ENCODE results near the gene KCNK7. TPM values are rescaled to one million over a fixed set of nuclear protein-coding genes. Genes with fewer than 3 reads are reported as not detected.

The KCNK7 gene
- total RNA-seq, 1 experiment from 2014 or later: 0.13 TPM

DNA sequence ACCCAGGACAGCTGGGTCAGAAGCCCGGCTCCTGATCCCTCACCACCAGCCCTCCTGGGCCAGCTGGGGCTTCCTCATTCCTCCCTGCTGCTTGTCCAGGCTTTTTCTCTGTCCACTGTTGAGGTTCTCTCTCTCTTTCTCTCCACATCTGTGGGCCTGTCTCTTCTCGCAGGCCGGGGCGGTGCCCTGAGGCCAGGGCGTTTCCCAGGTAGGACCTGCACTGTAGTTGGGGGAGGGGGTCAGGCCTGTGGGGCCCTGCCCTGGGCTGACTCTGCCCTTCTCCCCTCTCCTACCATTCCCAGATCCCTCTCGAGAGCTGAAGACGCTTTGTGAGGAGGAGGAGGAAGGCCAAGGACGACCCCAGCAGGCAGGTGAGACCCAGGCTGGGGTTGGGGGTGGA is 14.8 kb downstream of the KCNK7 start:
- peaks cover 58% of the 10 kb centered on the region for H3K36me3 ChIP-seq
- H3K27ac ChIP-seq: no peak overlapping the region
- H3K4me3 ChIP-seq: no peak overlapping the region
- no peak for DNase-seq (ENCODE audit: low read depth in 1 of 2, low spot score in 2 of 2)
- H3K4me1 ChIP-seq (replicated peaks): peaks cover 29% of the 10 kb centered on the region
- H3K27me3 ChIP-seq (replicated peaks): no peaks in the 10 kb centered on the region
- no peaks in the 10 kb centered on the region for H3K9me3 ChIP-seq (replicated peaks)

GRCh38 chr11:65580031-65580692 is 15.4 kb downstream of the KCNK7 start:
- DNase-seq (ENCODE audit: low read depth in 1 of 2, low spot score in 2 of 2): no peak
- H3K9me3 ChIP-seq (replicated peaks): no peaks in the 10 kb centered on the region
- peaks cover 58% of the 10 kb centered on the region for H3K36me3 ChIP-seq
- H3K27me3 ChIP-seq (replicated peaks): no peaks in the 10 kb centered on the region
- H3K4me3 ChIP-seq: no peak overlapping the region
- H3K27ac ChIP-seq: no peak overlapping the region
- peaks cover 35% of the 10 kb centered on the region for H3K4me1 ChIP-seq (replicated peaks)

DNA sequence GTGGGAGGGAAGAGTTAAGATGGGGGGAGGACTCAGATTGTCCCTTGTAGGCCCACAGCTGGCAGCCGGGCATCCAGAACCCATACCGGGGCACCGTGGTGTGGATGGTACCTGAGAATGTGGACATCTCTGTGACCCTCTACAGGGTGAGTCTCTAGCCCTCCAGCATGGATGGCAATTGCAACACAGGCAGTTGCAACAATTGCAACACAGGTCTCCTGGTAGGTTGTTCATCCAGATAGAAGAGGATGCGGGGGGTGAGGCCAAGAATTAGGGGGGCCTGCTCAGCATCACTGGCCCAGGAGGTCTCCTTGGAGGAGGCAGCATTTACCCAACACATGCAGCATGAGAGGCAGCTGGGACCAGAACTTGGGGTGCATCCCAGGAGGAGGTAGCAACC is 16.3 kb downstream of the KCNK7 start:
- peaks cover 57% of the 10 kb centered on the region for H3K36me3 ChIP-seq
- H3K4me3 ChIP-seq: no peak overlapping the region
- no peak for DNase-seq (ENCODE audit: low read depth in 1 of 2, low spot score in 2 of 2)
- H3K9me3 ChIP-seq (replicated peaks): no peaks in the 10 kb centered on the region
- H3K27me3 ChIP-seq (replicated peaks): no peaks in the 10 kb centered on the region
- no peak overlapping the region for H3K27ac ChIP-seq
- peaks cover 36% of the 10 kb centered on the region for H3K4me1 ChIP-seq (replicated peaks)

GRCh38 chr11:65578667-65579066 is 16.9 kb downstream of the KCNK7 start:
- H3K4me1 ChIP-seq (replicated peaks): peaks cover 37% of the 10 kb centered on the region
- H3K27me3 ChIP-seq (replicated peaks): no peaks in the 10 kb centered on the region
- no peak for DNase-seq (ENCODE audit: low read depth in 1 of 2, low spot score in 2 of 2)
- H3K36me3 ChIP-seq: peaks cover 54% of the 10 kb centered on the region
- H3K4me3 ChIP-seq: no peak overlapping the region
- no peak overlapping the region for H3K27ac ChIP-seq
- H3K9me3 ChIP-seq (replicated peaks): no peaks in the 10 kb centered on the region

DNA sequence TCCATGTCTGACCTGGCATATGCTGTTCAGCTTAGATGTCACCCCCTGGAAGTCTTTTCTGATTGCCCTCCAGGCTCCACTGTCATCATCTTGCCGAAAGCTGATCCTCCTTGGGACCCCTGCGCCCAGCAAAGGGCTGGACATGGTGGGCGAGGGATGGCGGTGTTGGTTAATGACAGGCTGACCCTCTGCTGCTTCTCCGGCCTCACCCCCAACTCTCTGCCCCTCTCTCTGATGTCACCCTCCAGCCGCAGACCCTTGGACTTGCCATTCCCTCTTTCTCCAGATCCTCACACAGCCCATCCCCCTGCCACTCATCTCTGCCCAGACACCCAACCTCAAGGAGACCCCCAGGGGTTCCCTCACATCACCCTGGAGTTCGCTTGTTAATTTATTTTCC is 17.5 kb downstream of the KCNK7 start:
- Histone ChIP-seq H3K4me1 (replicated peaks) (peaks cover 43% of the 10 kb centered on the region), H3K4me3 (no peak overlapping the region), H3K27ac (no peak overlapping the region)

DNA sequence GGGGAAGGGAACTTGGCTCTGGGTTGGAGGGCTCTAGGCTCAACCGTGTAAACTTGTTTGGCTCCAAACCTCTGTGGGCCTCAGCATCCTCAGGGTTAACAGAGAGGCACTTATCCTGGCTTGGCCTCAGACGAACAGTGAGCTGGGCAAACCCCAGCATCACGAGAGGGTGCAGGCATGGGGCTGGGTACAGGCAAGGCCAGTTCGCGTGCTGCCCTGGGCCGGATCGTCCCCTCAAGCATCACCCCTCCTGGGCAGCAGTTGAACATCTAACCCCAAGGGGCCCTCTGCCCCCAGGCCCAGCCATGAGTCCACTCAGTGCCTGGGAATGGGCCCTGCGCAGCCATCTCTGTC is 17.9 kb downstream of the KCNK7 start:
- H3K4me3 ChIP-seq: no peak overlapping the region

More for the DNA sequence above, 17.5 kb downstream of the KCNK7 start:
- no peaks in the 10 kb centered on the region for H3K27me3 ChIP-seq (replicated peaks)
- no peaks in the 10 kb centered on the region for H3K9me3 ChIP-seq (replicated peaks)
- peaks cover 54% of the 10 kb centered on the region for H3K36me3 ChIP-seq
- no peak for DNase-seq (ENCODE audit: low read depth in 1 of 2, low spot score in 2 of 2)

DNA sequence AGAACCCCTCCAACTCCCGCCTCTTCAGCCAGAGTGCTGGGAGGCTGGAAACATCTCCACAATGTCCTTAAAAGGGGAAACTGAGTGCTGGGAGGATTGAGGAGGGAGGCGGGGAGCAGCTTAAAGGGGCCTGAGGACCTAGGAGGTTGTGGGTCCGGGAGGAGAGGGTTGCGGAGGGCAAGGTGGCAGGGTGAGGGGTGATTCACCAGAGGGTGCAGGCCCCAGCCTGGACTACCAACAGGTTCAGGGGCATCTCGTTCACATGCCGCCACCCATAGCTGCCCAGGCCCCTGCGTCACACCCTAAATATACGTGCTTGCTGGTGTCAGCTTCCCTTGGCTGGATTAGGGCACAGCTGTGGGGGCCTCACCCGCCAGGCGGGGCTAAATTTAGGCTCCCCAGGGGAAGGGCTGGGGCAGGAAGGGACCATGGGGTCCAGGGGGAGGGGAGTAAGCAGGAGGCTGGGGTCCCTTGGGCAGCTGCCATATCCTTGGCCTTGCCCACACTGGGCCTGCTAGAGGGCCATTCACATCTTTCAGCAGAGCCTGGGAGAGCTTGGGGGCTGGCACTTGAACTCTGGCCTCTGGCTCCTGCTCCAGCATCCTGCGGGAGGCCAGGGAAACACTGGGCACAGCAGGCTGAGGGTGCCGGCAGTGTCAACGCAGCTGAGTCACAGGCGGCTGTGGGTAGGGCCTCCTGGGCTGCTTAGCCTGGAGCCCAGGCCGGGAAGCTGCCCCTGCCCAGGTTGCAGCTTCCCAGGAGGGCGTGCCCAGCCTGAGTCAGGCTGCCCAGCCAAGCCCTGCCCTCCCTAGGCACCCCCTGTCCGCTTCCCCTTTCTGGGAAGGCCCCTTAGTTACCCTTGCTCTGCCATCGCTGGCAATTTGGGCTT is 18.5 kb downstream of the KCNK7 start:
- peaks cover 51% of the 10 kb centered on the region for H3K36me3 ChIP-seq
- no peaks in the 10 kb centered on the region for H3K9me3 ChIP-seq (replicated peaks)
- peaks cover 53% of the 10 kb centered on the region for H3K4me1 ChIP-seq (replicated peaks)
- DNase-seq (ENCODE audit: low read depth in 1 of 2, low spot score in 2 of 2): peak; percentile 67 to 92
- peak overlapping the region; percentile 80 for H3K4me3 ChIP-seq
- peak overlapping the region; percentile 5; the same call in 1 of the 2 replicates for H3K27ac ChIP-seq
- no peaks in the 10 kb centered on the region for H3K27me3 ChIP-seq (replicated peaks)

More for the DNA sequence above, 17.9 kb downstream of the KCNK7 start:
- no peaks in the 10 kb centered on the region for H3K9me3 ChIP-seq (replicated peaks)
- H3K36me3 ChIP-seq: peaks cover 53% of the 10 kb centered on the region
- no peak for DNase-seq (ENCODE audit: low read depth in 1 of 2, low spot score in 2 of 2)
- H3K4me1 ChIP-seq (replicated peaks): peaks cover 47% of the 10 kb centered on the region
- peak overlapping the region; percentile 5; the same call in 1 of the 2 replicates for H3K27ac ChIP-seq
- no peaks in the 10 kb centered on the region for H3K27me3 ChIP-seq (replicated peaks)

DNA sequence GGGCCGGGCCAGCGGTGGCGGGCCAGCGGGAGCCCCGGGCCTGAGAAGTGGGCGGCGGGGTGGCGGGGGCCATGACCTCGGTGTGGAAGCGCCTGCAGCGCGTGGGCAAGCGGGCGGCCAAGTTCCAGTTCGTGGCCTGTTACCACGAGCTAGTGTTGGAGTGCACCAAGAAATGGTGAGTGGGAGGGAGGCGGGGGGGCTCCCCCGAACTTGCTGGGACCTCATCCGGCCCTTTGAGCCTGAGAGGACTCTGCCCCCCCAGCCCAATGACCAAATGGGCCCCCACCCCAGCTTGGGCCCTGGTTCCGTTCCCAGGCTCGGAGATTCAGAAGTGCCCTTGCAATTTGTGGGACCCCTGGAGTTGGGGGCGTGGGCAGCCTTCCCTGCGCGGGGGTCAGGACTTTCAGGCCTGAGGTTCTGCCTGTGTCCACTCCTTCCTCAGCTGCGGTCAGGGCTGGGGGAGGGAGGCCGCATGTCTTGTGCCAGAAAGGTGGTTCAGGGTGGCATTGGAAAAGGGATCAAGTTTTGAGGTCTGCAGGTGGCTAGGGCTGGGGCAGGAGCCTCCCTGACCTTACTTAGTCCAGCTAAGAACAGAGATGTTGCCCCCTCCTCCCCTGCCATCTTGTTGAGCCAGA is 19.3 kb downstream of the KCNK7 start:
- peak overlapping the region; percentile 61 for H3K27ac ChIP-seq
- no peaks in the 10 kb centered on the region for H3K9me3 ChIP-seq (replicated peaks)
- DNase-seq (ENCODE audit: low read depth in 1 of 2, low spot score in 2 of 2): peak in 1 of 2 experiments; percentile 62
- peaks cover 50% of the 10 kb centered on the region for H3K36me3 ChIP-seq
- H3K27me3 ChIP-seq (replicated peaks): no peaks in the 10 kb centered on the region
- peak overlapping the region; percentile 80 for H3K4me3 ChIP-seq
- peaks cover 60% of the 10 kb centered on the region for H3K4me1 ChIP-seq (replicated peaks)

DNA sequence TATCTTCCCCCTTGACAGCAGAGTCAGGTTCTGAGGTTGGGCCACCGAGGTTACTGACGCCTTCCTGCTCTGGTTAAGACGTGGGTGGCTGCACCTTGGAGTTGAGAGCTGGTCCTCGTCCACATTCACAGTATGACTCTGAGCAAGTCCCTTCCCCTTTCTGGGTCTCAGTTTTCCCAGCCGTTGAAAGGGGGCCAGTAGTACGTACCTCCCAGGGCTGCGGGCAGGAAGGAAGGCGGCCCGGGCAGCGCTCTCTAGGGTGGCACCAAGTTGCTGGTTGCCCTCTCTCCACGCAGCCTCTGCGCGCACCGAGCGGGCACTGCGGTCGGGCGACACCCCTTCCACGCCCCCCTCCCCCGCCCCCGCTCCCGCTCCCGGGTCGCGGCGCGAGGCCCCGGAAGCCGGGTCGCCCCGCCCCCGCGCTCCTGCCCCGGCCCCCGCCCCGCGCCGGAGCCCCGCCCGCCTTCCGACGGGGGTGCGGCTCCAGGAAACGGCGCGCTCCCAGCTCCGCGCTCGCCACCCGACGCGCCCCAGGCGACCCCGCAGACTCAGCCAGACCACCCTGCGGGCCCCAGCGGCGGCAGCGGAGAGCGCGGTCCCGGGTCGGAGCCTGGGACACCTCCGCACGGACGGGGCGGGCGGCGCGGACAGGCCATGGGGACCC is 19.9 kb downstream of the KCNK7 start, which contains the start of gene EHBP1L1:
EHBP1L1 (plus strand) TSS at position 486 of the 664 bp plus-strand sequence. CDS start 250 bp downstream, outside the sequence.
- DNase-seq (ENCODE audit: low read depth in 1 of 2, low spot score in 2 of 2): peak; percentile 81

DNA sequence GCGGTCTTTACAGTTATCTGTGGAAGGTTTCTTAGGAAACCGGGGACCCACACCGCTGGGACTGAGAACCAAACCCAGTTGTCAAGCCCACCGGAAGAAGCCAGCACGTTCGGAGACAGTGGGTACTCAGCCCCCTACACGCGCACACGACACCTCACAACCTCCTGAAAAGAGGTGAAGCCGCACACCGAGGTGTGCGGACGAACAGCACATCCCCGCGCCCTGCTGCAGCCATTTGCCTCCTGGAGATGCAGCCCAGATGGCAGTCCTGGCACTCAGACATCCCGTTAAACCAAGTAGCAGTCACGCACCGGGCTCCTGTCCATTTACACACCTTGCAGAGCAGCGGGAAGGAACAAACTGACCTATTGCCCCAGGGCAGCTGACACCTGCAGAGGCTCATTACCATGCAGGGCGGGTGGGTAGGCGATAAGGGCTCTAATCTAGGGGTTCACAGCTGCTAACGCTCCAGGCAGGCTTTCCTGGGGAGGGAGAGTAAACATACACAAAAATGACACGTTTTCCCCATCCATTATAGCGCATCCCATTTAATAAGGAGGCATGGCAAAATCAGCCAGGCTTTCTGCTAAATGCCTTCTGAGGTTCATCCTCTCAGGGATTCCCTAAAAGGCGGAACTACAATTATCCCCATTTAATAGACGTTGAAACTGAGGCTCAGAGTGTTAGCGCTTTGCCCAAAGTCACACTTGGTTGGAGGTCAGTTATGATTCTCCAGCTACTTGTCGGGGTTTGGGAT is 20.6 kb downstream of the KCNK7 start:
- Histone ChIP-seq H3K36me3 (peaks cover 45% of the 10 kb centered on the region), H3K9me3 (replicated peaks) (no peaks in the 10 kb centered on the region), H3K27ac (peak overlapping the region; percentile 8; the same call in 1 of the 2 replicates), H3K4me1 (replicated peaks) (peaks cover 68% of the 10 kb centered on the region), H3K4me3 (peak overlapping the region; percentile 80), H3K27me3 (replicated peaks) (no peaks in the 10 kb centered on the region)
- peak; percentile 58 to 66 for DNase-seq (ENCODE audit: low read depth in 1 of 2, low spot score in 2 of 2)

More for the DNA sequence above, 19.9 kb downstream of the KCNK7 start, which contains the start of gene EHBP1L1:
- Histone ChIP-seq H3K27ac (peak within 1 kb of the TSS; percentile 61), H3K27me3 (replicated peaks) (no peaks in the 10 kb centered on the region), H3K4me1 (replicated peaks) (peaks cover 66% of the 10 kb centered on the region), H3K4me3 (peak within 1 kb of the TSS; percentile 80), H3K9me3 (replicated peaks) (no peaks in the 10 kb centered on the region), H3K36me3 (peaks cover 48% of the 10 kb centered on the region)

- DNase-seq (ENCODE audit: low read depth in 1 of 2, low spot score in 2 of 2): peak; percentile 100
- Histone ChIP-seq H3K27ac (peak overlapping the region; percentile 8; the same call in 1 of the 2 replicates), H3K9me3 (replicated peaks) (no peaks in the 10 kb centered on the region), H3K4me1 (replicated peaks) (peaks cover 73% of the 10 kb centered on the region), H3K27me3 (replicated peaks) (no peaks in the 10 kb centered on the region), H3K36me3 (peaks cover 43% of the 10 kb centered on the region), H3K4me3 (peak overlapping the region; percentile 80)
Measured at GRCh38 chr11:65574109-65574810, 21.3 kb downstream of the KCNK7 start.

GRCh38 chr11:65573391-65574079 is 22.1 kb downstream of the KCNK7 start:
- no peaks in the 10 kb centered on the region for H3K27me3 ChIP-seq (replicated peaks)
- H3K9me3 ChIP-seq (replicated peaks): no peaks in the 10 kb centered on the region
- H3K4me1 ChIP-seq (replicated peaks): peaks cover 80% of the 10 kb centered on the region
- peaks cover 43% of the 10 kb centered on the region for H3K36me3 ChIP-seq
- no peak overlapping the region for H3K27ac ChIP-seq
- DNase-seq (ENCODE audit: low read depth in 1 of 2, low spot score in 2 of 2): no peak
- H3K4me3 ChIP-seq: peak overlapping the region; percentile 80

Measured in SJSA1 (cell line).